Astrocyte (in vitro differentiated cells and primary cell): Measurements from ENCODE around the gene COL9A3. TPM values are rescaled to one million over a fixed set of nuclear protein-coding genes. Genes with fewer than 3 reads are reported as not detected.

Experiments
- DNase-seq: peaks from one replicate; pipeline ENCODE4 v3.0.0-alpha.2; 2010; ENCODE audit warnings: low read depth
- FAIRE-seq: peaks from 2 replicates; lab custom pipeline; 2011; peaks lifted over from hg19 to GRCh38; lab: Jason Lieb, UNC
- H2AFZ ChIP-seq: 2 replicates; pipeline ENCODE4 v1.6.0; 2012; ENCODE audit warnings: low read depth, low read length, inconsistent platforms
- H3K27ac ChIP-seq: 2 replicates; pipeline ENCODE4 v1.5.1; 2011; ENCODE audit warnings: low read depth, low read length, inconsistent platforms
- H3K27me3 ChIP-seq: 2 replicates; pipeline ENCODE4 v1.6.0; 2011; ENCODE audit warnings: low read length, inconsistent platforms; ENCODE audit not compliant: insufficient read depth
- H3K36me3 ChIP-seq: 2 replicates; pipeline ENCODE4 v1.5.1; 2011; ENCODE audit warnings: low read length, inconsistent platforms; ENCODE audit not compliant: insufficient read depth
- H3K4me1 ChIP-seq: 2 replicates; pipeline ENCODE4 v1.5.1; 2011; ENCODE audit warnings: low read length, inconsistent platforms; ENCODE audit not compliant: insufficient read depth
- H3K4me2 ChIP-seq: 2 replicates; pipeline ENCODE4 v1.6.0; 2012; ENCODE audit warnings: low read length, inconsistent platforms
- H3K4me3 ChIP-seq: 2 replicates; pipeline ENCODE4 v1.5.1; 2011; ENCODE audit warnings: low read depth, mild to moderate bottlenecking, low read length, inconsistent platforms; ENCODE audit not compliant: insufficient read depth
- H3K79me2 ChIP-seq: 2 replicates; pipeline ENCODE4 v1.6.0; 2012; ENCODE audit warnings: mild to moderate bottlenecking, low read length, inconsistent platforms; ENCODE audit not compliant: insufficient read depth
- H3K9ac ChIP-seq: 2 replicates; pipeline ENCODE4 v1.6.0; 2012; ENCODE audit warnings: mild to moderate bottlenecking, low read length, inconsistent platforms
- H3K9me3 ChIP-seq: 2 replicates; pipeline ENCODE4 v1.5.1; 2012; ENCODE audit warnings: low read depth, mild to moderate bottlenecking, low read length, inconsistent platforms; ENCODE audit not compliant: insufficient read depth
- H4K20me1 ChIP-seq: 2 replicates; pipeline ENCODE4 v1.6.0; 2012; ENCODE audit warnings: low read length, inconsistent platforms; ENCODE audit not compliant: insufficient read depth
- H3K27ac Mint-ChIP-seq: one replicate; pipeline ENCODE4 v1.8.0; 2021; ENCODE audit warnings: mild to moderate bottlenecking, mixed read lengths; ENCODE audit not compliant: unreplicated experiment
- H3K27me3 Mint-ChIP-seq: one replicate; pipeline ENCODE4 v1.8.0; 2021; ENCODE audit warnings: low read depth, mixed read lengths; ENCODE audit not compliant: unreplicated experiment
- H3K36me3 Mint-ChIP-seq: one replicate; pipeline ENCODE4 v1.8.0; 2021; ENCODE audit warnings: low read depth, mixed read lengths; ENCODE audit not compliant: unreplicated experiment
- H3K4me1 Mint-ChIP-seq: one replicate; pipeline ENCODE4 v1.8.0; 2021; ENCODE audit warnings: low read depth, mixed read lengths; ENCODE audit not compliant: unreplicated experiment
- H3K4me3 Mint-ChIP-seq: one replicate; pipeline ENCODE4 v1.8.0; 2021; ENCODE audit warnings: mild to moderate bottlenecking, moderate library complexity, mixed read lengths; ENCODE audit not compliant: unreplicated experiment
- H3K9me3 Mint-ChIP-seq: one replicate; pipeline ENCODE4 v1.8.0; 2021; ENCODE audit warnings: mild to moderate bottlenecking, mixed read lengths; ENCODE audit not compliant: unreplicated experiment
- EZH2 ChIP-seq: IDR thresholded peaks from 2 replicates; pipeline ENCODE4 v1.6.1; 2012; ENCODE audit warnings: mild to moderate bottlenecking, low read length, inconsistent platforms; ENCODE audit not compliant: insufficient read depth
- total RNA-seq: library from RNA; stranded (reverse); gene quantifications from 2 replicates; pipeline ENCODE4 v1.2.1, GENCODE V29; 2021
- TF ChIP-seq, protein P1 (sequence below): IDR thresholded peaks from 2 replicates; pipeline ENCODE4 v1.5.1; 2011; ENCODE audit warnings: low read depth, mild to moderate bottlenecking, inconsistent platforms, low read length, moderate library complexity; ENCODE audit not compliant: insufficient read depth

Gene COL9A3
- total RNA-seq, 1 donor from 2014 or later: 43.0 TPM

DNA sequence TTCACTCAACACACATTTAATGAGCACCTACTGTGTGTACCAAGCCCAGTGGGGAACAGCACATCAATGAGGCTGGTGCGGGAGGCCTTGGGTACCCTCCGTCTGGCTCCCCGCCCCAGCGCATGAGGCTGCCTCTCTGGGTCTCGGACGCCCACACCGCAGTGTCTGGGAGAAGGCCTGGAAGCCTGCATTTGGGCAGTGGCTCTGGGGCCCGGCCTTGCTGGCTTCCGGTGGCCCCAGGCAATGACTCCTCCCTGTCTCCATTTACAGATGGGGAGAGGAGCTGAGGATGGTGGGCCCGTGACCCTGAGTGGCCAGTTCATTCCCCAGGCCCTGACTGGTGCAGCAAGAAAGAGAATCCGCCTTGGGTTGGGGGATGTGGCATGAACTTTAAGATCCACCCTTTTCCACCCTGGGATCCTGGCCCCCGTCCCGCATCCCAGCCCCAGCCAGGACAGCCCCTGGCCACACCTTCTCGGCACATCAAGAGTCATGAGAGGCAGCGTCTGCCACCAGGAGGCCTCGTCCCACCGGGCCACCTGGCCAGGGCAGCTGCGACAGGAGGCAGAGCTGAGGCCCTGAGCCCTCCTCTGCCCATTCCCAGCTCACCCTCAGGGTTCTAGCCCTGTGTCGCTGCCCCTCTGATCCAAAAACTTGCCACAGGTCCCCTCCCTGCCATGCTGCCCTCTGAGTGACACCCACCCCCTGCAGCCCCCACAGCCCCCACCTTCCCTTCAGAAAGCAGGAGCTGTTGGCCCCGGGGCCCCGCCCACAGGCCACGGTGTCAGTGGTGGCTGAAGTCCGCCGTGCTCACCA is 38.0 kb upstream of the COL9A3 start:
- Histone ChIP-seq H2AFZ (no peak overlapping the region), H4K20me1 (no peaks in the 10 kb centered on the region), H3K4me3 (no peak overlapping the region), H3K9me3 (no peaks in the 10 kb centered on the region), H3K4me1 (no peaks in the 10 kb centered on the region), H3K9ac (no peak overlapping the region), H3K27me3 (peaks cover 4% of the 10 kb centered on the region), H3K27ac (no peak overlapping the region), H3K79me2 (no peaks in the 10 kb centered on the region), H3K36me3 (no peaks in the 10 kb centered on the region), H3K4me2 (no peak overlapping the region)
- FAIRE-seq (no peak), DNase-seq (no peak)
- H3K4me1 Mint-ChIP-seq: peaks cover 4% of the 10 kb centered on the region
- no peak overlapping the region for H3K27ac Mint-ChIP-seq
- H3K27me3 Mint-ChIP-seq: peaks cover 25% of the 10 kb centered on the region
- no peaks in the 10 kb centered on the region for H3K9me3 Mint-ChIP-seq
- H3K4me3 Mint-ChIP-seq: no peak overlapping the region
- TF ChIP-seq, protein P1, sequence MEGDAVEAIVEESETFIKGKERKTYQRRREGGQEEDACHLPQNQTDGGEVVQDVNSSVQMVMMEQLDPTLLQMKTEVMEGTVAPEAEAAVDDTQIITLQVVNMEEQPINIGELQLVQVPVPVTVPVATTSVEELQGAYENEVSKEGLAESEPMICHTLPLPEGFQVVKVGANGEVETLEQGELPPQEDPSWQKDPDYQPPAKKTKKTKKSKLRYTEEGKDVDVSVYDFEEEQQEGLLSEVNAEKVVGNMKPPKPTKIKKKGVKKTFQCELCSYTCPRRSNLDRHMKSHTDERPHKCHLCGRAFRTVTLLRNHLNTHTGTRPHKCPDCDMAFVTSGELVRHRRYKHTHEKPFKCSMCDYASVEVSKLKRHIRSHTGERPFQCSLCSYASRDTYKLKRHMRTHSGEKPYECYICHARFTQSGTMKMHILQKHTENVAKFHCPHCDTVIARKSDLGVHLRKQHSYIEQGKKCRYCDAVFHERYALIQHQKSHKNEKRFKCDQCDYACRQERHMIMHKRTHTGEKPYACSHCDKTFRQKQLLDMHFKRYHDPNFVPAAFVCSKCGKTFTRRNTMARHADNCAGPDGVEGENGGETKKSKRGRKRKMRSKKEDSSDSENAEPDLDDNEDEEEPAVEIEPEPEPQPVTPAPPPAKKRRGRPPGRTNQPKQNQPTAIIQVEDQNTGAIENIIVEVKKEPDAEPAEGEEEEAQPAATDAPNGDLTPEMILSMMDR: no peak
- no peak for TF ChIP-seq EZH2
- no peaks in the 10 kb centered on the region for H3K36me3 Mint-ChIP-seq

DNA sequence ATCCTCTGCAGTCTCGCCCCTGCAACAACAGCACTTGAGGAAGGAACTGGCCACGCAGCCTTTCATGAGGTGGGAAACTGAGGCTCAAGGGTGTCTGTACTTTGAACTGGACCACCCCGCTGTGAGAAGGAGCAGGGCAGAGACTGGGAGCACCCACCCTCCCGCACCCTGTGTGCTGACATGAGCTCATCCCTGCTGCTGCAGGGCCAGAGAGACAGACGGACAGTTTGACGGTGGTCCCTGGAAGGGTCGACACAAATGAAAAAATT is 37.5 kb upstream of the COL9A3 start:
- peaks cover 3% of the 10 kb centered on the region for H3K27me3 ChIP-seq
- H3K9ac ChIP-seq: no peak overlapping the region
- FAIRE-seq: no peak
- Mint-ChIP-seq H3K4me1 (peaks cover 4% of the 10 kb centered on the region), H3K27ac (no peak overlapping the region), H3K36me3 (no peaks in the 10 kb centered on the region), H3K9me3 (no peaks in the 10 kb centered on the region), H3K27me3 (peaks cover 21% of the 10 kb centered on the region), H3K4me3 (no peak overlapping the region)
- H3K4me1 ChIP-seq: no peaks in the 10 kb centered on the region
- H3K27ac ChIP-seq: no peak overlapping the region
- no peaks in the 10 kb centered on the region for H3K36me3 ChIP-seq
- H3K4me3 ChIP-seq: no peak overlapping the region
- no peak overlapping the region for H2AFZ ChIP-seq
- DNase-seq: no peak
- H3K9me3 ChIP-seq: no peaks in the 10 kb centered on the region
- no peak overlapping the region for H3K4me2 ChIP-seq
- no peaks in the 10 kb centered on the region for H4K20me1 ChIP-seq
- no peaks in the 10 kb centered on the region for H3K79me2 ChIP-seq
- no peak for TF ChIP-seq EZH2
- TF ChIP-seq, protein P1: no peak

DNA sequence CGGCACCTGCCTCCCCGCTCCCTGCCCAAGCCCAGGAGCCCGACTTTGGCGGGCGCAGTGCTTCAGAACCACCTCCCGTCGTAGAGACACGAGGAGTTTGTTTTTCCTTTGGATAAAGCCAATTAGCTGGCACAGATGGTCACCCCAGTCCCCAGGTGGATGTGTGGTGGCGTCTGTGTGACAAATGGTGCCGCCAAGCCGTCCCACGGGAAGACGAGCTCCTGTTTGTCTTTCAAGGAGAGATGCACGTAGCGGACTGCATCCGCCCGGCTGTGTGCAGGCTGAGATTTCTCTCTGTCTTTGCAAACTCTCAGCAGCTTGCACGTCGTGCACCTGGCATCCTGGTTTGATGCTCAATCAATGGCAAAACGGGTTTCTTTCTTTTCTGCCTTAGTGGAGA is 36.6 kb upstream of the COL9A3 start:
- Histone ChIP-seq H3K4me2 (no peak overlapping the region), H3K27ac (no peak overlapping the region), H3K4me1 (no peaks in the 10 kb centered on the region), H3K79me2 (no peaks in the 10 kb centered on the region), H3K36me3 (no peaks in the 10 kb centered on the region), H3K9me3 (no peaks in the 10 kb centered on the region), H3K9ac (no peak overlapping the region), H4K20me1 (no peaks in the 10 kb centered on the region), H2AFZ (no peak overlapping the region), H3K4me3 (no peak overlapping the region), H3K27me3 (peaks cover 2% of the 10 kb centered on the region)
- Mint-ChIP-seq H3K9me3 (no peaks in the 10 kb centered on the region), H3K36me3 (no peaks in the 10 kb centered on the region), H3K4me3 (no peak overlapping the region), H3K27me3 (peaks cover 16% of the 10 kb centered on the region), H3K27ac (no peak overlapping the region), H3K4me1 (peaks cover 4% of the 10 kb centered on the region)
- no peak for FAIRE-seq
- no peak for DNase-seq
- TF ChIP-seq, protein P1: no peak
- TF ChIP-seq EZH2: no peak
